Endodermal cell (in vitro differentiated cells): ENCODE measurements around the gene PFN2. TPM values are rescaled to one million over a fixed set of nuclear protein-coding genes. Genes with fewer than 3 reads are reported as not detected.
A peak's percentile ranks its signal among the peaks of the same experiment; 100 is the strongest.

Experiments used
- DNase-seq: peaks from one replicate; pipeline ENCODE4 v3.0.0-alpha.2; 2017
- H3K27ac ChIP-seq: 2 replicates; pipeline ENCODE4 v1.5.1; 2013; ENCODE audit warnings: mild to moderate bottlenecking, low read depth, low read length, moderate library complexity
- H3K27me3 ChIP-seq: 2 replicates; pipeline ENCODE4 v1.6.1; 2013; ENCODE audit warnings: mild to moderate bottlenecking, low read length, moderate library complexity; ENCODE audit not compliant: insufficient read depth, control insufficient read depth, poor library complexity, severe bottlenecking
- H3K36me3 ChIP-seq: 2 replicates; pipeline ENCODE4 v1.7.0; 2013; ENCODE audit warnings: mild to moderate bottlenecking, low read length, moderate library complexity; ENCODE audit not compliant: control insufficient read depth, insufficient read depth
- H3K4me1 ChIP-seq: one replicate; pipeline ENCODE4 v1.7.0; 2013; ENCODE audit warnings: low read length; ENCODE audit not compliant: control insufficient read depth, insufficient read depth
- H3K4me3 ChIP-seq: 2 replicates; pipeline ENCODE4 v1.5.1; 2013; ENCODE audit warnings: mild to moderate bottlenecking, low read length, moderate library complexity
- H3K9ac ChIP-seq: 2 replicates; pipeline ENCODE4 v1.6.1; 2013; ENCODE audit warnings: mild to moderate bottlenecking, low read length, moderate library complexity; ENCODE audit not compliant: poor library complexity, severe bottlenecking; ENCODE audit errors: extremely low read depth
- H3K9me3 ChIP-seq: 2 replicates; pipeline ENCODE4 v1.6.1; 2013; ENCODE audit warnings: mild to moderate bottlenecking, low read length, moderate library complexity; ENCODE audit not compliant: control insufficient read depth
- H3K27ac Mint-ChIP-seq: 2 replicates; pipeline ENCODE4 v1.8.0; 2020; ENCODE audit warnings: mixed read lengths
- H3K27me3 Mint-ChIP-seq: 2 replicates; pipeline ENCODE4 v1.8.0; 2021; ENCODE audit warnings: mild to moderate bottlenecking, mixed read lengths; ENCODE audit not compliant: insufficient read depth
- H3K36me3 Mint-ChIP-seq: 2 replicates; pipeline ENCODE4 v1.8.0; 2020; ENCODE audit warnings: low read depth, mixed read lengths
- H3K4me1 Mint-ChIP-seq: 2 replicates; pipeline ENCODE4 v1.8.0; 2020; ENCODE audit warnings: mixed read lengths
- H3K4me3 Mint-ChIP-seq: 2 replicates; pipeline ENCODE4 v1.8.0; 2020; ENCODE audit warnings: mild to moderate bottlenecking, moderate library complexity, mixed read lengths
- H3K9me3 Mint-ChIP-seq: 2 replicates; pipeline ENCODE4 v1.8.0; 2020; ENCODE audit warnings: mild to moderate bottlenecking, mixed read lengths
- WGBS, 2 experiments: methylation state at CpG; one replicate each; pipeline versions ENCODE4 v1.1.5 to v1.1.7; 2013; ENCODE audit warnings: missing lambda C conversion rate in 2 of 2, mixed read lengths in 1 of 2; ENCODE audit not compliant: insufficient coverage in 1 of 2, insufficient read length in 1 of 2; 5-methylcytosine and 5-hydroxymethylcytosine counted together
- total RNA-seq, 2 donors: library from RNA; stranded (reverse); fragmentation: NEBNext Ultra II Directional in 1 of 2; extraction: Animal tissue kit (Norgen Biotek cat#: 25700) in 1 of 2; gene quantifications; 2 replicates in 1 of 2; 3 replicates in 1 of 2; pipeline ENCODE4 v1.2.1, GENCODE V29; 2021
- TF ChIP-seq, protein P1 (sequence below): fragments of 200-600 bp; sonication (generic); conservative IDR thresholded peaks from 2 replicates; pipeline ENCODE4 v1.5.0; 2021; ENCODE audit warnings: antibody characterized with exemption, mild to moderate bottlenecking

Gene PFN2
- total RNA-seq, 2 donors from 2014 or later = 144 to 157 TPM

DNA sequence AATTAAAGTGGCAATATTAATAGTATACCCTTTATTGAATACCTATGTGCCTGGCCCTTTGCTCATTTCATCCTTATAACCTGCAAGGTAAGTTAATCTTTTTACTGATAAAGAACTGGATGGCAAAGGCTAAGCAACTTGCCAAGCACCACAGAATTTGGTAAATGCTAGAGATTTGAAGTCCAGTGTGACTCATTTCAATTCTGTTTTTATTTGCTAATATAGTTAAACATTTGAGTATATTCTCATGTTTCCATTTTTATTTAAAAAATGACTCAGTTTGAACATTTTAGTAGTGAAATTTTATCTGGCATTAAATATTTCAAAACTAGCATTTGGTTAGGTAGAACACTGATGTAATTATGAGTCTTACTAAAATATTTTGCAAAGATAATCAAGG lies 11.3 kb downstream of the PFN2 start:
- peaks cover 22% of the 10 kb centered on the region for H3K36me3 Mint-ChIP-seq
- peaks cover 5% of the 10 kb centered on the region for H3K4me1 Mint-ChIP-seq
- Histone ChIP-seq H3K36me3 (peaks cover 82% of the 10 kb centered on the region), H3K9ac (no peak overlapping the region), H3K4me1 (no peaks in the 10 kb centered on the region), H3K27ac (no peak overlapping the region), H3K9me3 (no peaks in the 10 kb centered on the region), H3K4me3 (no peak overlapping the region), H3K27me3 (no peaks in the 10 kb centered on the region)
- DNase-seq = no peak
- no peaks in the 10 kb centered on the region for H3K9me3 Mint-ChIP-seq
- TF ChIP-seq, protein P1, sequence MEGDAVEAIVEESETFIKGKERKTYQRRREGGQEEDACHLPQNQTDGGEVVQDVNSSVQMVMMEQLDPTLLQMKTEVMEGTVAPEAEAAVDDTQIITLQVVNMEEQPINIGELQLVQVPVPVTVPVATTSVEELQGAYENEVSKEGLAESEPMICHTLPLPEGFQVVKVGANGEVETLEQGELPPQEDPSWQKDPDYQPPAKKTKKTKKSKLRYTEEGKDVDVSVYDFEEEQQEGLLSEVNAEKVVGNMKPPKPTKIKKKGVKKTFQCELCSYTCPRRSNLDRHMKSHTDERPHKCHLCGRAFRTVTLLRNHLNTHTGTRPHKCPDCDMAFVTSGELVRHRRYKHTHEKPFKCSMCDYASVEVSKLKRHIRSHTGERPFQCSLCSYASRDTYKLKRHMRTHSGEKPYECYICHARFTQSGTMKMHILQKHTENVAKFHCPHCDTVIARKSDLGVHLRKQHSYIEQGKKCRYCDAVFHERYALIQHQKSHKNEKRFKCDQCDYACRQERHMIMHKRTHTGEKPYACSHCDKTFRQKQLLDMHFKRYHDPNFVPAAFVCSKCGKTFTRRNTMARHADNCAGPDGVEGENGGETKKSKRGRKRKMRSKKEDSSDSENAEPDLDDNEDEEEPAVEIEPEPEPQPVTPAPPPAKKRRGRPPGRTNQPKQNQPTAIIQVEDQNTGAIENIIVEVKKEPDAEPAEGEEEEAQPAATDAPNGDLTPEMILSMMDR = no peak
- no peak overlapping the region for H3K4me3 Mint-ChIP-seq
- H3K27me3 Mint-ChIP-seq = no peaks in the 10 kb centered on the region
- H3K27ac Mint-ChIP-seq = no peak overlapping the region

DNA sequence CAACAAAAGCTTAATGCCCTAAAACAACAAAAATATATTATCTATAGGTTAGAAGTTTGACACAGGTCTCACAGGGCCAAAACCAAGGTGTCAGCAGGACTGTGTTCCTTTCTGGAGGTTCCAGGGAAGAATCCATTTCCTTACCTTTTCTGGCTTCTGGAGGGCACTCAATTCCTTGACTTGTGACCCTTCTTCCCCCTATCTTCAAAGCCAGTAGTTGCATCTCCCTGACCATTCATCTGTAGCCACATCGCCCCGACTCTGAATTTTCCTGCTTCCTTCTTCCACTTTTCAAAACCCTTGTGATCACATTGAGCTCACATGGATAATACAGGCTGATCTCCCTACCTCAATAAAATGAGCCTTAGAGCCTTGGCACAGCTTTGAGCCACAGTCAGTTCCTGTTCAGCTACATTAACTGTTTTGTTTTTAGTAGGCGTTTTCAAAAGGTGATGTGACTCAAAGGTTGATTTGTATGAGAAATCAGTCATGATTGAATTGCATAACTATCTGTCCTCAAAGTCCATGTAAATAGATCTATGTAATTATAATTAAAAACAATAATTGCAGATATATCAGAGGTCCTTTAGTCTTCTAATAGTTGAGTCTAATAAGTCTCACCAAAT lies 12.4 kb downstream of the PFN2 start:
- TF ChIP-seq, protein P1 = peak; percentile 63
- H3K4me3 Mint-ChIP-seq = no peak overlapping the region
- no peak overlapping the region for H3K27ac Mint-ChIP-seq
- no peaks in the 10 kb centered on the region for H3K27me3 Mint-ChIP-seq
- peak; percentile 47 for DNase-seq
- Histone ChIP-seq H3K4me3 (no peak overlapping the region), H3K9me3 (no peaks in the 10 kb centered on the region), H3K27me3 (no peaks in the 10 kb centered on the region), H3K9ac (no peak overlapping the region), H3K36me3 (peaks cover 81% of the 10 kb centered on the region), H3K27ac (no peak overlapping the region), H3K4me1 (no peaks in the 10 kb centered on the region)
- H3K9me3 Mint-ChIP-seq = no peaks in the 10 kb centered on the region
- peaks cover 24% of the 10 kb centered on the region for H3K36me3 Mint-ChIP-seq
- WGBS, 2 experiments = 93 to 100% methylated on average over 2 to 3 of the region's 3 CpGs
- peaks cover 3% of the 10 kb centered on the region for H3K4me1 Mint-ChIP-seq

DNA sequence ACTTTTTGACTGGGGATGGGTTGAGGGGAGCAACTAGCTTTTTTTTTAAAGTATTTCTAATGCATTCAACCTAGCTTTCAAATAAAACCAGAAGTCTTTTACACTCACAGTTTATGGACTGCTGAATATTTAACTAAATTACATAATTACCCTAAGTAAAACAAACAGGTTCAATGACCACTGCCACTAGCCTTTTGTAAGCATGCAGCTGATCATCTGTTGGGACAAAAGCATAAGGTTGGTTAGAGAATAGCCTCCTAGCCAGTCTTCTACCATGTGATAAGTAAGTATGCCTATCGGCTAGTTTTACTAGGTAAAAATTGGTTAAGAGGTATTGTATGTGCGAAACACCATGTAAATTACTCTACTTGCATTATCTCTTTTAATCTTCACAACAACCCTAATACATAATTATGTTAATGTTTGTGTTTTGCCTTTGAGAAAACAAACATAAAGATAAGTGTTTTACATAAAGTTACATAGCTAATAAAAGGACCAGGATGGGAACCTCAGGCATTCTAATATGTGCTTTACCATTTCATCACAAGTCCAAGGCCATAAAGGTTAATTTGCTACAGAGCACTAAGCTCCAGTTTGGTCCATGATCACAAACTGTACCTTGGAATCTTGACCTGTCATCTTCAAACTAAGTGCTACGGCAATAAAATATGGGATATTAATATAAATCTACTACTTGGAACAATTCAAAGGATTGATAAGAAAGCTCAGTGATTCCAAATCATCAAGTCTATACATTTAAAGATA lies 13.2 kb downstream of the PFN2 start:
- Histone ChIP-seq H3K4me3 (no peak overlapping the region), H3K27ac (no peak overlapping the region), H3K4me1 (no peaks in the 10 kb centered on the region), H3K27me3 (no peaks in the 10 kb centered on the region), H3K9ac (no peak overlapping the region), H3K9me3 (no peaks in the 10 kb centered on the region), H3K36me3 (peaks cover 81% of the 10 kb centered on the region)
- TF ChIP-seq, protein P1 = no peak
- Mint-ChIP-seq H3K4me3 (no peak overlapping the region), H3K36me3 (peaks cover 27% of the 10 kb centered on the region), H3K27ac (no peak overlapping the region), H3K27me3 (no peaks in the 10 kb centered on the region), H3K9me3 (no peaks in the 10 kb centered on the region), H3K4me1 (peaks cover 3% of the 10 kb centered on the region)
- DNase-seq = no peak
- 100% methylated on average over 2 of the region's 3 CpGs; no CpG with 5 or more reads in 1 of the 2 experiments for WGBS, 2 experiments
